WTC11 (cell line): Measurements from ENCODE around the gene BTK. TPM values are rescaled to one million over a fixed set of nuclear protein-coding genes. Genes with fewer than 3 reads are reported as not detected.
A peak's percentile ranks its signal among the peaks of the same experiment; 100 is the strongest.

Experiments
- ATAC-seq: fragments of 200-7000 bp; cut with Tn5 transposase; 2 replicates; pipeline ENCODE4 v1.10.0; 2021; ENCODE audit warnings: mild to moderate bottlenecking, moderate library complexity
- CTCF ChIA-PET: fragments of 300-600 bp; sonication (Branson Sonifier 250); formaldehyde crosslinking; loops from one replicate; lab custom pipeline; 2021; ENCODE audit warnings: antibody characterized with exemption; lab: Charles Lee
- POLR2A ChIA-PET: fragments of 350-600 bp; sonication (Branson Sonifier 250); formaldehyde crosslinking; loops from one replicate; lab custom pipeline; 2021; ENCODE audit warnings: antibody characterized with exemption; lab: Charles Lee
- DNase-seq: peaks from one replicate; pipeline ENCODE4 v3.0.0; 2021; ENCODE audit warnings: low spot score
- H3K27ac Mint-ChIP-seq: 2 replicates; pipeline ENCODE4 v1.8.0; 2021; ENCODE audit warnings: mixed read lengths
- H3K27me3 Mint-ChIP-seq: 2 replicates; pipeline ENCODE4 v1.8.0; 2021; ENCODE audit warnings: low read depth, mild to moderate bottlenecking, moderate library complexity, mixed read lengths
- H3K36me3 Mint-ChIP-seq: 2 replicates; pipeline ENCODE4 v1.8.0; 2021; ENCODE audit warnings: mixed read lengths
- H3K4me1 Mint-ChIP-seq: 2 replicates; pipeline ENCODE4 v1.8.0; 2022; ENCODE audit warnings: mixed read lengths
- H3K4me3 Mint-ChIP-seq: 2 replicates; pipeline ENCODE4 v1.8.0; 2021; ENCODE audit warnings: mild to moderate bottlenecking, moderate library complexity, mixed read lengths
- H3K9me3 Mint-ChIP-seq: 2 replicates; pipeline ENCODE4 v1.8.0; 2021; ENCODE audit warnings: mixed read lengths
- MAX ChIP-seq: sonication (generic); formaldehyde crosslinking; IDR thresholded peaks from 2 replicates; pipeline ENCODE4 v1.8.0; 2022; ENCODE audit warnings: mild to moderate bottlenecking, missing genetic modification reagents
- NFATC4 ChIP-seq: fragments of 250-450 bp; sonication (Bioruptor Pico); IDR thresholded peaks from 2 replicates; pipeline ENCODE4 v1.9.0; 2021; ENCODE audit warnings: mild to moderate bottlenecking
- RELA ChIP-seq: sonication (generic); formaldehyde crosslinking; IDR thresholded peaks from 2 replicates; pipeline ENCODE4 v1.8.1; 2022; ENCODE audit warnings: missing genetic modification reagents, mild to moderate bottlenecking, borderline replicate concordance
- RORB ChIP-seq: fragments of 250-450 bp; sonication (Bioruptor Pico); IDR thresholded peaks from 2 replicates; pipeline ENCODE4 v1.9.0; 2021; ENCODE audit warnings: mild to moderate bottlenecking
- SP1 ChIP-seq: sonication (generic); formaldehyde crosslinking; conservative IDR thresholded peaks from 2 replicates; pipeline ENCODE4 v1.8.1; 2022; ENCODE audit warnings: missing genetic modification reagents
- STAT6 ChIP-seq: sonication (generic); formaldehyde crosslinking; conservative IDR thresholded peaks from 2 replicates; pipeline ENCODE4 v1.8.1; 2023; ENCODE audit warnings: mild to moderate bottlenecking, low read depth, missing genetic modification reagents, moderate library complexity
- ZNF219 ChIP-seq: sonication (generic); formaldehyde crosslinking; IDR thresholded peaks from 2 replicates; pipeline ENCODE4 v1.8.0; 2023; ENCODE audit warnings: missing genetic modification reagents, mild to moderate bottlenecking, borderline replicate concordance
- ZNF425 ChIP-seq: fragments of 250-450 bp; sonication (Bioruptor Pico); conservative IDR thresholded peaks from 2 replicates; pipeline ENCODE4 v1.9.0; 2021; ENCODE audit warnings: mild to moderate bottlenecking
- ZNF532 ChIP-seq: fragments of 250-450 bp; sonication (Bioruptor Pico); IDR thresholded peaks from 2 replicates; pipeline ENCODE4 v1.9.0; 2021; ENCODE audit warnings: mild to moderate bottlenecking, borderline replicate concordance
- total RNA-seq: library from RNA; stranded (reverse); gene quantifications from 3 replicates; pipeline ENCODE4 v1.2.3, GENCODE V29; 2021
- TF ChIP-seq, protein P1 (sequence below): fragments of 250-450 bp; sonication (Bioruptor Pico); IDR thresholded peaks from 2 replicates; pipeline ENCODE4 v1.9.0; 2021; ENCODE audit warnings: mild to moderate bottlenecking
- TF ChIP-seq, protein P2 (sequence below): sonication (generic); formaldehyde crosslinking; IDR thresholded peaks from 2 replicates; pipeline ENCODE4 v1.8.1; 2022; ENCODE audit warnings: low read depth, missing genetic modification reagents, borderline replicate concordance

Gene BTK
- total RNA-seq, 1 experiment from 2014 or later: 0.74 TPM

DNA sequence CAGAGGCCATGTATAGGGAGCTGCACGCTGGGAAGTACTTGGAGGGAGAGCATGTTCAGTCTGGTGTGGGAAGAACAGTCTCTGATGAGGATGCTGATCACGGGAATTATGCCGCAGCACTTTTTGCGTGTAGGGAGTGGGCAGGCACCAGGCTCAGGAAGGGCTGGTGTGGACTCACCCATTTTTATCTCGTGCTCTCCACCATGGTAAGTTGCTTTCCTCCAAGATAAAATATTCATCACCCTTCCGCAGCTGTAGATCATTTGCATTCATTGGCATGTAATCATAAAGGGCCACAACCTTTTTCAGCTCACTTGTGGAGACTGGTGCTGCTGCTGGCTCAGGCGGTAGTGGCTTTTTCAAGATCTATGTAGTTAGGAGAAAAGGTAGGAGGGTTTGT, 25.6 kb downstream of the BTK start (continued):
- TF ChIP-seq ZNF532 (CRISPR knock-in tag): no peak

DNA sequence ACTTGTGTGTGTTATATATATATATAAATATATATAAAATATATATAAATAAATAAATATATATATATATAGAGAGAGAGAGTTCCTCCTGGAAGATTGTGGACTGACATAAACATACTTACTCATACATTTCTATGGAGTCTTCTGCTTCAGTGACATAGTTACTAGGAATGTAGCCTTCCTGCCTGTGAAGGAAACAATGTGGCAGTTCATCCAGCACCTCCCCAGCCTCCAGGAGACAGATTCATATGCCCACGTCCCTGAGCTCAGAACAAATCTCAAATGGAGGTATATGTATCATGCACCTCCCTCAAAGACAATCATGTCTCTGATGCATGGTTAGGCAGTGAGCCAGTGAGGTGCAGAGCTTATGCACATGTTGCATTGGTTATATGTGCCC, 26.0 kb downstream of the BTK start:
- TF ChIP-seq NFATC4 (CRISPR knock-in tag) (no peak), ZNF425 (CRISPR knock-in tag) (no peak), RELA (CRISPR knock-in tag) (no peak), RORB (CRISPR knock-in tag) (no peak), MAX (CRISPR knock-in tag) (no peak), SP1 (CRISPR knock-in tag) (no peak)
- TF ChIP-seq, protein P1, sequence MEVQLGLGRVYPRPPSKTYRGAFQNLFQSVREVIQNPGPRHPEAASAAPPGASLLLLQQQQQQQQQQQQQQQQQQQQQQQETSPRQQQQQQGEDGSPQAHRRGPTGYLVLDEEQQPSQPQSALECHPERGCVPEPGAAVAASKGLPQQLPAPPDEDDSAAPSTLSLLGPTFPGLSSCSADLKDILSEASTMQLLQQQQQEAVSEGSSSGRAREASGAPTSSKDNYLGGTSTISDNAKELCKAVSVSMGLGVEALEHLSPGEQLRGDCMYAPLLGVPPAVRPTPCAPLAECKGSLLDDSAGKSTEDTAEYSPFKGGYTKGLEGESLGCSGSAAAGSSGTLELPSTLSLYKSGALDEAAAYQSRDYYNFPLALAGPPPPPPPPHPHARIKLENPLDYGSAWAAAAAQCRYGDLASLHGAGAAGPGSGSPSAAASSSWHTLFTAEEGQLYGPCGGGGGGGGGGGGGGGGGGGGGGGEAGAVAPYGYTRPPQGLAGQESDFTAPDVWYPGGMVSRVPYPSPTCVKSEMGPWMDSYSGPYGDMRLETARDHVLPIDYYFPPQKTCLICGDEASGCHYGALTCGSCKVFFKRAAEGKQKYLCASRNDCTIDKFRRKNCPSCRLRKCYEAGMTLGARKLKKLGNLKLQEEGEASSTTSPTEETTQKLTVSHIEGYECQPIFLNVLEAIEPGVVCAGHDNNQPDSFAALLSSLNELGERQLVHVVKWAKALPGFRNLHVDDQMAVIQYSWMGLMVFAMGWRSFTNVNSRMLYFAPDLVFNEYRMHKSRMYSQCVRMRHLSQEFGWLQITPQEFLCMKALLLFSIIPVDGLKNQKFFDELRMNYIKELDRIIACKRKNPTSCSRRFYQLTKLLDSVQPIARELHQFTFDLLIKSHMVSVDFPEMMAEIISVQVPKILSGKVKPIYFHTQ (CRISPR knock-in tag): no peak
- TF ChIP-seq, protein P2, sequence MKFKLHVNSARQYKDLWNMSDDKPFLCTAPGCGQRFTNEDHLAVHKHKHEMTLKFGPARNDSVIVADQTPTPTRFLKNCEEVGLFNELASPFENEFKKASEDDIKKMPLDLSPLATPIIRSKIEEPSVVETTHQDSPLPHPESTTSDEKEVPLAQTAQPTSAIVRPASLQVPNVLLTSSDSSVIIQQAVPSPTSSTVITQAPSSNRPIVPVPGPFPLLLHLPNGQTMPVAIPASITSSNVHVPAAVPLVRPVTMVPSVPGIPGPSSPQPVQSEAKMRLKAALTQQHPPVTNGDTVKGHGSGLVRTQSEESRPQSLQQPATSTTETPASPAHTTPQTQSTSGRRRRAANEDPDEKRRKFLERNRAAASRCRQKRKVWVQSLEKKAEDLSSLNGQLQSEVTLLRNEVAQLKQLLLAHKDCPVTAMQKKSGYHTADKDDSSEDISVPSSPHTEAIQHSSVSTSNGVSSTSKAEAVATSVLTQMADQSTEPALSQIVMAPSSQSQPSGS: no peak
- POLR2A ChIA-PET: interaction anchor here (1.0 kb wide), 1 partner anchor 9 kb away, joined by 3 read pairs; no protein-coding TSS in a partner anchor
- CTCF ChIA-PET: no interaction called here
- no peaks in the 10 kb centered on the region for H3K36me3 Mint-ChIP-seq
- no peaks in the 10 kb centered on the region for H3K27me3 Mint-ChIP-seq
- no peak overlapping the region for H3K27ac Mint-ChIP-seq
- no peaks in the 10 kb centered on the region for H3K4me1 Mint-ChIP-seq
- no peak overlapping the region for H3K4me3 Mint-ChIP-seq
- DNase-seq (no peak), ATAC-seq (no peak)
- H3K9me3 Mint-ChIP-seq: no peaks in the 10 kb centered on the region

GRCh38 chrX:101357166-101357795, 28.7 kb downstream of the BTK start:
- Mint-ChIP-seq H3K27ac (no peak overlapping the region), H3K36me3 (no peaks in the 10 kb centered on the region), H3K9me3 (no peaks in the 10 kb centered on the region), H3K27me3 (no peaks in the 10 kb centered on the region), H3K4me3 (no peak overlapping the region), H3K4me1 (no peaks in the 10 kb centered on the region)
- ChIA-PET CTCF (interaction anchor here (0.6 kb wide), 1 partner anchor 1910 kb away, joined by 3 read pairs; no protein-coding TSS in a partner anchor), POLR2A (interaction anchor here (0.6 kb wide), 1 partner anchor 39 kb away, joined by 5 read pairs; no protein-coding TSS in a partner anchor)
- ATAC-seq (peak; percentile 78), DNase-seq (no peak)
- TF ChIP-seq ZNF219 (no peak), STAT6 (CRISPR knock-in tag) (no peak)
